GM12801 (cell line): Measurements from ENCODE around the gene OR6C76.

Experiments
- TF ChIP-seq, protein P1 (sequence below): IDR thresholded peaks from one replicate; pipeline ENCODE4 v1.5.1; 2011; ENCODE audit warnings: control low read depth; ENCODE audit not compliant: insufficient read length; ENCODE audit errors: extremely low read depth

OR6C76 gene

GRCh38 chr12:55469291-55469690 lies 43.2 kb downstream of the OR6C76 start:
- TF ChIP-seq, protein P1, sequence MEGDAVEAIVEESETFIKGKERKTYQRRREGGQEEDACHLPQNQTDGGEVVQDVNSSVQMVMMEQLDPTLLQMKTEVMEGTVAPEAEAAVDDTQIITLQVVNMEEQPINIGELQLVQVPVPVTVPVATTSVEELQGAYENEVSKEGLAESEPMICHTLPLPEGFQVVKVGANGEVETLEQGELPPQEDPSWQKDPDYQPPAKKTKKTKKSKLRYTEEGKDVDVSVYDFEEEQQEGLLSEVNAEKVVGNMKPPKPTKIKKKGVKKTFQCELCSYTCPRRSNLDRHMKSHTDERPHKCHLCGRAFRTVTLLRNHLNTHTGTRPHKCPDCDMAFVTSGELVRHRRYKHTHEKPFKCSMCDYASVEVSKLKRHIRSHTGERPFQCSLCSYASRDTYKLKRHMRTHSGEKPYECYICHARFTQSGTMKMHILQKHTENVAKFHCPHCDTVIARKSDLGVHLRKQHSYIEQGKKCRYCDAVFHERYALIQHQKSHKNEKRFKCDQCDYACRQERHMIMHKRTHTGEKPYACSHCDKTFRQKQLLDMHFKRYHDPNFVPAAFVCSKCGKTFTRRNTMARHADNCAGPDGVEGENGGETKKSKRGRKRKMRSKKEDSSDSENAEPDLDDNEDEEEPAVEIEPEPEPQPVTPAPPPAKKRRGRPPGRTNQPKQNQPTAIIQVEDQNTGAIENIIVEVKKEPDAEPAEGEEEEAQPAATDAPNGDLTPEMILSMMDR, result no peak

- TF ChIP-seq, protein P1, result no peak
Measured at GRCh38 chr12:55470088-55470829, 44.2 kb downstream of the OR6C76 start, which contains the start of gene OR6C70. OR6C70 (minus strand) TSS chr12:55470138; CDS start chr12:55470138, 0 bp downstream.

DNA sequence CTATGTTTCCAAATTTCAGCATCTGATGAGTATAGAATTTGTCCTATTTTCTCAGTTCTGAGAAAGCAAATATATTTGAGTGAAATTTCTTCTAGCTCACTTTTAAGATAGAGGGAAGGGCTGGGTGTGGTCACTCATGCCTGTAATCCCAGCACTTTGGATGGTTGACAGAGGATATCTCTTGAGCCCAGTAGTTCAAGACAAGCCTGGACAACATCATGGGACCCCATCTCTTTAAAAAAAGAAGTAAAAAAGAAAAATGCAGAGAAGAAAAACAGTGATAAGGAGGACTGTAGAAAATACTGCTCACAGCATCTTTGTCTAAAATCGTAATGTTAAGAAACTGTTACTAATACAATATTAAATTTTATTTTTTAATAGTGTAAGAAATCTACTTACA lies 46.2 kb downstream of the OR6C76 start:
- TF ChIP-seq, protein P1, result no peak
